GM12875 (cell line): ENCODE data around the gene SLC10A7.

Source experiments
- H3K4me3 ChIP-seq: one replicate; pipeline ENCODE4 v1.5.1; 2011; ENCODE audit warnings: low read depth, low read length, control low read depth
- CTCF ChIP-seq: IDR thresholded peaks from 2 replicates; pipeline ENCODE4 v1.5.1; 2011; ENCODE audit warnings: low read depth, mild to moderate bottlenecking, control low read depth, inconsistent platforms, low read length, moderate library complexity, borderline replicate concordance; ENCODE audit not compliant: insufficient read depth

SLC10A7 gene

GRCh38 chr4:146513548-146513947, 8.2 kb downstream of the SLC10A7 start:
- H3K4me3 ChIP-seq: no peak overlapping the region
- TF ChIP-seq CTCF: no peak

- H3K4me3 ChIP-seq: no peak overlapping the region
- TF ChIP-seq CTCF: no peak
Measured at GRCh38 chr4:146511381-146511780, 10.4 kb downstream of the SLC10A7 start.

GRCh38 chr4:146510942-146511341, 10.8 kb downstream of the SLC10A7 start:
- TF ChIP-seq CTCF: no peak
- no peak overlapping the region for H3K4me3 ChIP-seq

- H3K4me3 ChIP-seq: no peak overlapping the region
- TF ChIP-seq CTCF: no peak
Measured at GRCh38 chr4:146508229-146508939, 13.4 kb downstream of the SLC10A7 start.

- no peak for TF ChIP-seq CTCF
- H3K4me3 ChIP-seq: no peak overlapping the region
Measured at GRCh38 chr4:146507632-146508031, 14.1 kb downstream of the SLC10A7 start.

GRCh38 chr4:146506272-146506671, 15.5 kb downstream of the SLC10A7 start:
- no peak for TF ChIP-seq CTCF
- no peak overlapping the region for H3K4me3 ChIP-seq

GRCh38 chr4:146500216-146500615, 21.5 kb downstream of the SLC10A7 start:
- no peak for TF ChIP-seq CTCF
- no peak overlapping the region for H3K4me3 ChIP-seq
